GM21717 (cell line): ENCODE measurements around the gene SRI.
"Not testable (repeated sequence)": the region's sequence is repeated elsewhere in the genome, so short reads cannot be mapped to it uniquely, and the experiment has no call there.

Experiments
- ATAC-seq: cut with Tn5 transposase; IDR thresholded peaks from one replicate; pipeline ENCODE4 v1.9.1; 2021; ENCODE audit warnings: mild to moderate bottlenecking, moderate library complexity; ENCODE audit not compliant: unreplicated experiment

The SRI gene

GRCh38 chr7:88184848-88185304, 35.0 kb downstream of the SRI start:
- ATAC-seq: peak; percentile 72

- ATAC-seq: no peak
Measured at GRCh38 chr7:88183051-88183450, 36.8 kb downstream of the SRI start.

GRCh38 chr7:88176190-88176589, 43.6 kb downstream of the SRI start:
- ATAC-seq: no peak

- no peak for ATAC-seq
Measured at GRCh38 chr7:88172842-88173241, 47.0 kb downstream of the SRI start.

- ATAC-seq: no peak
Measured at GRCh38 chr7:88169717-88170320, 50.0 kb downstream of the SRI start.

- ATAC-seq: no peak
Measured at GRCh38 chr7:88167721-88168120, 52.1 kb downstream of the SRI start.

- ATAC-seq: no peak
Measured at GRCh38 chr7:88167223-88167622, 52.6 kb downstream of the SRI start.

GRCh38 chr7:88165697-88166096, 54.1 kb downstream of the SRI start:
- ATAC-seq: no peak

GRCh38 chr7:88159741-88160140, 60.1 kb downstream of the SRI start:
- ATAC-seq: not testable (repeated sequence)

GRCh38 chr7:88156356-88156755, 63.5 kb downstream of the SRI start:
- no peak for ATAC-seq

- no peak for ATAC-seq
Measured at GRCh38 chr7:88155756-88156155, 64.1 kb downstream of the SRI start.
